ENCODE measurements around the gene TARS3. TPM values are rescaled to one million over a fixed set of nuclear protein-coding genes. Genes with fewer than 3 reads are reported as not detected.
"Not testable (repeated sequence)": the region's sequence is repeated elsewhere in the genome, so short reads cannot be mapped to it uniquely, and the experiment has no call there.

The TARS3 gene
- total RNA-seq: 8.7 and 15.0 TPM in 2 replicates

DNA sequence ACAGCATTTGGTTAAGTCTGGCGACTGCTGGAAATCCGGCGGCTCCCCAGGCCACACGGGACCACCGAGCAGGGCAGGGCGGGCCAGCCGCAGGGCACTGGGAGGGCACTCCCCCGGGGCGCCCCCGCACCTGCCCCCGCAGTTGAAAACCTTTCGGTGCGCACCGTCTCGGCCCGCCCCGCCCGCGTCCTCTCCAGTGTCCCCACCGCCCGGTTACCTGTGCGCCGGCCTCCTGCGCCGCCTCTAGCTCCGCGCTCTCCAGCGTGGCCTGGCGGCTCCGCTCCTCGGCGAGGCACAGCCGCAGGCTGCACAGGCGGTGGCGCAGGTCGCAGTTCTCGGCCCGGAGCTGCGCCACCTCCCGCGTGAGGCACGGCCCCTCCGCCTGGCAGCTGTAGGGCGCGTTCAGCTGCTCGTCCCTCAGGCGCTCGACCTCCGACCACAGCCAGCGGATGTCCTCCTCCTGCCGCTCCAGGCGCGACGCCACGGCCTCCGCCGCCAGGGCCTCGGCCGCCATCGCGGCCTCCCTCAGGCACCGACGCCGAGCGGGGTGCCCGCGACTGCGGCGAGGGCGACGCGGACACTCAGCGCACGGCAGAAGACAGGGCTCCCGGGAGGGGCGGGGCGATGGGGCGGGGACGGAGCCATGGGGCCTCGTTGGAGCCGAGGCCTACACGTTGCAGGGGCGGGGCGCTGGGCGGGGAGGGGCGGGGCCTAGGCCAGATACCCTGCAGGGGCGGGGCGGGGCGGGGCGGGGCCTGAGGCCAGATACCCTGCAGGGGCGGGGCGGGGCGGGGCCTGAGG is at the start of gene TARS3:
TARS3 (minus strand) TSS at position 600 of the 801 bp plus-strand sequence; CDS start at position 514, 86 bp downstream.
- Histone ChIP-seq H3K27ac (ENCODE audit: low read depth, low read length) (peak within 1 kb of the TSS; percentile 61), H3K4me3 (ENCODE audit: insufficient read depth, low read length) (peak within 1 kb of the TSS; percentile 87), H3K27me3 (ENCODE audit: insufficient read depth, low read length) (no peaks in the 10 kb centered on the region), H3K4me2 (ENCODE audit: insufficient read depth, low read length) (peak within 1 kb of the TSS; percentile 95), H3K79me2 (ENCODE audit: insufficient read depth, low read length) (peaks cover 2% of the 10 kb centered on the region), H3K4me1 (ENCODE audit: insufficient read depth, low read length) (peaks cover 8% of the 10 kb centered on the region), H2AFZ (ENCODE audit: low read length) (peak within 1 kb of the TSS; percentile 91), H3K9me3 (ENCODE audit: low read depth, low read length) (no peaks in the 10 kb centered on the region), H4K20me1 (ENCODE audit: insufficient read depth, low read length) (peaks cover 4% of the 10 kb centered on the region), H3K36me3 (ENCODE audit: insufficient read depth, low read length) (peaks cover 20% of the 10 kb centered on the region)
- TF ChIP-seq CTCF (IDR thresholded peaks at IDR 0.05; ENCODE audit: extremely low read depth, low read depth, low read length): no peak
- DNase-seq (ENCODE audit: insufficient read length, low spot score, missing footprints): peak; percentile 97

GRCh38 chr15:101773496-101774100 is 49.3 kb upstream of the TARS3 start:
- H3K4me2 ChIP-seq (ENCODE audit: insufficient read depth, low read length): no peak overlapping the region
- H3K9me3 ChIP-seq (ENCODE audit: low read depth, low read length): no peaks in the 10 kb centered on the region
- no peak overlapping the region for H3K27ac ChIP-seq (ENCODE audit: low read depth, low read length)
- no peak for DNase-seq (ENCODE audit: insufficient read length, low spot score, missing footprints)
- H3K79me2 ChIP-seq (ENCODE audit: insufficient read depth, low read length): no peaks in the 10 kb centered on the region
- peaks cover 5% of the 10 kb centered on the region for H3K27me3 ChIP-seq (ENCODE audit: insufficient read depth, low read length)
- TF ChIP-seq CTCF (IDR thresholded peaks at IDR 0.05; ENCODE audit: extremely low read depth, low read depth, low read length): peak; percentile 23
- no peak overlapping the region for H3K4me3 ChIP-seq (ENCODE audit: insufficient read depth, low read length)
- no peaks in the 10 kb centered on the region for H3K36me3 ChIP-seq (ENCODE audit: insufficient read depth, low read length)
- H3K4me1 ChIP-seq (ENCODE audit: insufficient read depth, low read length): no peaks in the 10 kb centered on the region
- H4K20me1 ChIP-seq (ENCODE audit: insufficient read depth, low read length): no peaks in the 10 kb centered on the region
- no peak overlapping the region for H2AFZ ChIP-seq (ENCODE audit: low read length)

- Histone ChIP-seq H3K9me3 (ENCODE audit: low read depth, low read length) (no peaks in the 10 kb centered on the region), H3K27me3 (ENCODE audit: insufficient read depth, low read length) (peaks cover 5% of the 10 kb centered on the region), H3K36me3 (ENCODE audit: insufficient read depth, low read length) (no peaks in the 10 kb centered on the region), H3K4me1 (ENCODE audit: insufficient read depth, low read length) (no peaks in the 10 kb centered on the region), H3K4me3 (ENCODE audit: insufficient read depth, low read length) (no peak overlapping the region), H3K27ac (ENCODE audit: low read depth, low read length) (no peak overlapping the region), H4K20me1 (ENCODE audit: insufficient read depth, low read length) (no peaks in the 10 kb centered on the region), H3K4me2 (ENCODE audit: insufficient read depth, low read length) (no peak overlapping the region), H3K79me2 (ENCODE audit: insufficient read depth, low read length) (no peaks in the 10 kb centered on the region), H2AFZ (ENCODE audit: low read length) (no peak overlapping the region)
- DNase-seq (ENCODE audit: insufficient read length, low spot score, missing footprints): peak; percentile 45
- no peak for TF ChIP-seq CTCF (IDR thresholded peaks at IDR 0.05; ENCODE audit: extremely low read depth, low read depth, low read length)
Observed at GRCh38 chr15:101772921-101773320, 48.6 kb upstream of the TARS3 start.

DNA sequence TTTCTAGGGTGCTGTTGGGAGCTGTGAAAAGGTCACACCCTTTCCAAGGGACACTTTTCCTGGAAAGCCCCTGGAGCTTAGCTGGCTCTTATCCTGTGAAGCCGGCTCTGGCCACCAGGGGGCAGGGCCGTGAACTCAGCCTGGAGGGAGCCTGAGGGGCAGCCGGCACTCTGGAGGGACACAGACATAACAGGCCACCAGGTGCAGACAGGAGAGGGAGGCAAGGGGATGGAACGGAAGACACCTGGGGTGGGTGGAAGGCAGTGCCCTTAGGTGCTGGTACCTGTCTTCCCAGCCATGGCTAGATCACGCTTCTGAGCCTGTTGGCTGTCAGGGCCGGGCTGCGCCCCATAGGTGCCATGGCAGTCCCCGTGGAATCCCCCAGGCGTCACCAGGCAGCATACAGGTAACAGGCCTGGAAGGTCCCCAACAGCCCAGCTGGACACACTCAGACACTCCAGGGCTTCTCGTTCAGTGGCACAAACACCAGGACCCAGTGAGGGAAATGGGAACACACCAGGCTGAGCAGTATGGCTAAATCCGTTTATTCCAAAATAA is 42.9 kb upstream of the TARS3 start:
- not testable (repeated sequence) for H3K36me3 ChIP-seq (ENCODE audit: insufficient read depth, low read length); H4K20me1 ChIP-seq (ENCODE audit: insufficient read depth, low read length); H2AFZ ChIP-seq (ENCODE audit: low read length); H3K4me3 ChIP-seq (ENCODE audit: insufficient read depth, low read length); H3K4me2 ChIP-seq (ENCODE audit: insufficient read depth, low read length); DNase-seq (ENCODE audit: insufficient read length, low spot score, missing footprints); H3K4me1 ChIP-seq (ENCODE audit: insufficient read depth, low read length); H3K27me3 ChIP-seq (ENCODE audit: insufficient read depth, low read length); H3K27ac ChIP-seq (ENCODE audit: low read depth, low read length); H3K9me3 ChIP-seq (ENCODE audit: low read depth, low read length); H3K79me2 ChIP-seq (ENCODE audit: insufficient read depth, low read length)
